BLaER1 treated with 17β-estradiol and CSF1 and Interleukin-3, amounts not matched to agents 10 nM and 100 nM (cell line): ENCODE data around the gene UBL4A.

Experiments used
- H3K27ac ChIP-seq, 11 experiments: shearing (Covaris generic); formaldehyde crosslinking; 2 replicates each; pipeline ENCODE4 v1.8.1; 2022
- H3K27me3 ChIP-seq, 11 experiments: shearing (Covaris generic); formaldehyde crosslinking; 2 replicates each; pipeline ENCODE4 v1.8.1; 2022
- H3K36me3 ChIP-seq, 11 experiments: shearing (Covaris generic); formaldehyde crosslinking; 2 replicates each; pipeline ENCODE4 v1.8.1; 2022
- H3K4me1 ChIP-seq, 10 experiments: shearing (Covaris generic); formaldehyde crosslinking; 2 replicates each; pipeline ENCODE4 v1.8.1; 2022
- H3K4me2 ChIP-seq, 11 experiments: shearing (Covaris generic); formaldehyde crosslinking; 2 replicates each; pipeline ENCODE4 v1.8.1; 2022
- H3K4me3 ChIP-seq, 10 experiments: shearing (Covaris generic); formaldehyde crosslinking; 2 replicates each; pipeline ENCODE4 v1.8.1; 2022
- H3K9ac ChIP-seq, 11 experiments: shearing (Covaris generic); formaldehyde crosslinking; 2 replicates each; pipeline ENCODE4 v1.8.1; 2022
- H3K9me3 ChIP-seq, 11 experiments: shearing (Covaris generic); formaldehyde crosslinking; replicated peaks in 1 of 11; 2 replicates each; pipeline ENCODE4 v1.8.1; 2022
- H4K20me1 ChIP-seq, 11 experiments: shearing (Covaris generic); formaldehyde crosslinking; 2 replicates each; pipeline ENCODE4 v1.8.1; 2022
- Cebpa-rat ChIP-seq, 11 experiments: shearing (Covaris generic); IDR thresholded peaks; 2 replicates each; pipeline ENCODE4 v1.8.1; 2022

Gene UBL4A

DNA sequence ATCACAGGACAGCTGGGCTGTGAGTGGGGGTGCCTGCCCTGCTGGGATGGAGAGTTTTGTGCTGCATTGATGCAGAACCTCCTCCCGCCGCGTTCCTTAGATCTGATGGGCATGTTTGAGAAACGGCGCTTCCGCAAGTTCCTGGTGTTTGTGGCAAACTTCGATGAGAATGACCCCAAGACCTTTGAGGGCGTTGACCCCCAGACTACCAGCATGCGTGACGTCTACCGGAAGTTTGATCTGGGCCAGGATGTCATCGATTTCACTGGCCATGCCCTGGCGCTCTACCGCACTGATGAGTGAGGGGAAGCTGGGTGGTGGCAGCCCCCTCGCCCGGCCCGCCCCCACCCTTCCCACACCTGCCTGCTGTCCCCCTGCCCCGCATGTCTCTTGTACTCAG is 46.6 kb downstream of the UBL4A start:
- H3K4me2 ChIP-seq: no peak overlapping the region
- peaks cover 0 to 44% (median 16%) of the 10 kb centered on the region in 11 experiments; a peak in 15 of 22 replicates for H3K27me3 ChIP-seq
- H3K4me3 ChIP-seq: no peak overlapping the region
- peaks cover 0 to 33% (median 12%) of the 10 kb centered on the region in 11 experiments; a peak in 12 of 22 replicates for H3K9me3 ChIP-seq
- no peak overlapping the region for H3K9ac ChIP-seq
- peaks cover 0 to 69% (median 43%) of the 10 kb centered on the region in 11 experiments; a peak in 19 of 22 replicates for H4K20me1 ChIP-seq
- peaks cover 19 to 36% (median 28%) of the 10 kb centered on the region in 10 experiments; a peak in 18 of 20 replicates for H3K4me1 ChIP-seq
- H3K27ac ChIP-seq: no peak overlapping the region
- no peak for TF ChIP-seq Cebpa-rat (IDR thresholded peaks at IDR 0.05)
- H3K36me3 ChIP-seq: peaks cover 14 to 54% (median 33%) of the 10 kb centered on the region in 11 experiments; a peak in 18 of 22 replicates

DNA sequence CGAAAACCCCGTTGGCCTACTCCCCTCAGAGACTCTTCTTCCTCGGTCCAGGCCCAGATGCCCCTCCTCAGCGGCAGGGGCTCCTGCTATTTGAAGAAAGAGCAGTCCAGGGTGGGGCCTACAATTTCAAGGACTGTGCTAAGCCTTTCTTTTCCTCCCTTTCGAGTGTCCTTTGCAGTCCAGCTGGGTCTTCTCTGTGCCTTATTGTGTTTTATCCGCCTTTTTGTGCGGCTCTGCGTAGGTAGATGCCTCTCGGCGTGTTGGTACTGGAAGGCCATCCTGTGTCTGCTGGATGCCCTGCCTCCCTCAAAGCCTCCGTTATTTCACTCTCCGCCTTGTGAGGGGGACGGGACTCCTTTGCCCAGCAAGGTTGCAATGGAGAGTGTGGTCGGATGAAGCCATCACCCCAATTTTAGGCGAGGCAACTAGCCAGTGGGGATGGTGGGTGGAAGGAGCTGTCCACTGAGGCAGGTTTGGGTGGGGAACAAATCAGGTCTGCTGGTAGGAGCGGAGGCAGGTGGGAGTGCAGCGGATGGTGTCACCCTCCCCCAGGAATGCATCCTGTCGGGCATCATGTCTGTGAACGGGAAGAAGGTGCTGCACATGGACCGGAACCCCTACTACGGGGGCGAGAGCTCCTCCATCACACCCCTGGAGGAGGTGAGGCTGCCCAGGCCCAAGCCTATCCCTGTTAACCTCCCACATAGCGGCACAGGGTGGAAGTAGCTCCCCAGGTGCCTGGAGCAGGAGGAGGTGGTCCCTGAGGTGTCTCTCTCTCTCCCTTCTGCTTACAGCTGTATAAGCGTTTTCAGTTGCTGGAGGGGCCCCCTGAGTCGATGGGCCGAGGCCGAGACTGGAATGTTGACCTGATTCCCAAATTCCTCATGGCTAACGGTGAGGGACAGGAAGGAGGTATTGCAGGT is 48.2 kb downstream of the UBL4A start:
- peaks cover 0 to 30% (median 12%) of the 10 kb centered on the region in 11 experiments; a peak in 12 of 22 replicates for H3K9me3 ChIP-seq
- H3K27ac ChIP-seq: peak overlapping the region in 7 of 11 experiments; percentile 22 to 89 (median 55); a peak in 12 of 22 replicates
- peaks cover 22 to 70% (median 48%) of the 10 kb centered on the region in 11 experiments; a peak in 20 of 22 replicates for H3K36me3 ChIP-seq
- H3K4me3 ChIP-seq: peak overlapping the region; percentile 66 to 83 (median 77)
- peak overlapping the region; percentile 79 to 90 (median 86) for H3K4me2 ChIP-seq
- peak overlapping the region; percentile 73 to 89 (median 82) for H3K9ac ChIP-seq
- TF ChIP-seq Cebpa-rat (IDR thresholded peaks at IDR 0.05): no peak
- peaks cover 13 to 29% (median 20%) of the 10 kb centered on the region in 10 experiments; a peak in 18 of 20 replicates for H3K4me1 ChIP-seq
- peaks cover 3 to 51% (median 23%) of the 10 kb centered on the region in 11 experiments; a peak in 16 of 22 replicates for H3K27me3 ChIP-seq
- peaks cover 5 to 79% (median 49%) of the 10 kb centered on the region in 11 experiments; a peak in 20 of 22 replicates for H4K20me1 ChIP-seq

DNA sequence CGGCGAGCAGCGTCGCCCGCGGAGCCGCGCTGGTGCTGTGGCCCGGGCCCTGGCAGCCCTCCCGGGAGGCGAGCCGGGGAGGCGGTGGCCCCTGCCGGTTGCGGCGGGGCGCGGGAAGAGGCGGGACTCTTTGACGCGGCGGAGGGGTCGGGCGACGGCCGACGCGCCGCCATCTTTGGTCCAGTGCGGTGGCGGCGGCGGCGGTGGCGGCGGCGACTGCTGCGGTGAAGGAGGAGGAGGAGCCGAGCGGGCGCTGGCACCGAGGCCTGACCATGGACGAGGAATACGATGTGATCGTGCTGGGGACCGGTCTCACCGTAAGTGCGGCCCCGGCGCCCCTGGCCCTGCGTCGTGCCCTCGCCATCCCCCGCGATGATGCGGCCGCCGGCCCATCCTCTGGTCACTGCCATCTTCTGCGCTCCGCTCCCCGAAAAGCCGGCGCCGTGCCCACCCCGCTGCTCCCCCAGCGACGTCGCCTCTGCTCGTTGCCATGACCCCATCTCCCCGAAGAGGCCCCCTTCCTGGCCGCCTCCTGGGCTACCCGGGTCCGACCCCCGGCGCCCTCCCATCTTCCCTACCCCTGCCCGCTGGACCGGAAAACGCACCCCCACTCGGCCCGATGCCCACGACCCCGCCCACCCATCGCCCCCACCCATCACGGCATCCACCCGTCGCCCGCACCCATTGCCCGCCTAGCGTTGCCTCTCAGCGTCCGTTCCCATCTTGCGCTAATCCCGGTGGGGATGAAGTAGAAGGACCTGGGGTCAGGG is 49.2 kb downstream of the UBL4A start, which contains the start of gene GDI1:
GDI1 (plus strand) TSS at position 172 of the 770 bp plus-strand sequence; CDS start at position 273, 101 bp downstream.
- peaks cover 13 to 40% (median 22%) of the 10 kb centered on the region in 10 experiments; a peak in 19 of 20 replicates for H3K4me1 ChIP-seq
- peak within 1 kb of the TSS; percentile 79 to 89 (median 84) for H3K9ac ChIP-seq
- peak within 1 kb of the TSS; percentile 66 to 83 (median 77) for H3K4me3 ChIP-seq
- peaks cover 0 to 29% (median 12%) of the 10 kb centered on the region in 11 experiments; a peak in 12 of 22 replicates for H3K9me3 ChIP-seq
- H3K27ac ChIP-seq: peak within 1 kb of the TSS; percentile 73 to 90 (median 86); a peak in 21 of 22 replicates
- peaks cover 3 to 51% (median 33%) of the 10 kb centered on the region in 11 experiments; a peak in 16 of 22 replicates for H3K27me3 ChIP-seq
- no peak for TF ChIP-seq Cebpa-rat (IDR thresholded peaks at IDR 0.05)
- peaks cover 5 to 81% (median 52%) of the 10 kb centered on the region in 11 experiments; a peak in 20 of 22 replicates for H4K20me1 ChIP-seq
- peak within 1 kb of the TSS; percentile 79 to 90 (median 86) for H3K4me2 ChIP-seq
- peaks cover 20 to 74% (median 56%) of the 10 kb centered on the region in 11 experiments; a peak in 21 of 22 replicates for H3K36me3 ChIP-seq

- peak overlapping the region; percentile 51 to 83 (median 70) for H3K4me2 ChIP-seq
- peaks cover 0 to 29% (median 12%) of the 10 kb centered on the region in 11 experiments; a peak in 12 of 22 replicates for H3K9me3 ChIP-seq
- H3K27ac ChIP-seq: peak overlapping the region; percentile 73 to 90 (median 86); a peak in 21 of 22 replicates
- peaks cover 13 to 47% (median 27%) of the 10 kb centered on the region in 10 experiments; a peak in 19 of 20 replicates for H3K4me1 ChIP-seq
- peaks cover 3 to 50% (median 31%) of the 10 kb centered on the region in 11 experiments; a peak in 16 of 22 replicates for H3K27me3 ChIP-seq
- H3K36me3 ChIP-seq: peaks cover 22 to 73% (median 54%) of the 10 kb centered on the region in 11 experiments; a peak in 21 of 22 replicates
- TF ChIP-seq Cebpa-rat (IDR thresholded peaks at IDR 0.05): no peak
- peaks cover 5 to 81% (median 52%) of the 10 kb centered on the region in 11 experiments; a peak in 20 of 22 replicates for H4K20me1 ChIP-seq
- peak overlapping the region; percentile 79 to 89 (median 84) for H3K9ac ChIP-seq
- peak overlapping the region; percentile 66 to 83 (median 77) for H3K4me3 ChIP-seq
Measured at GRCh38 chrX:154436374-154436982, 49.9 kb downstream of the UBL4A start.

- peaks cover 0 to 25% (median 12%) of the 10 kb centered on the region in 11 experiments; a peak in 12 of 22 replicates for H3K9me3 ChIP-seq
- no peak for TF ChIP-seq Cebpa-rat (IDR thresholded peaks at IDR 0.05)
- H3K4me1 ChIP-seq: peaks cover 23 to 54% (median 39%) of the 10 kb centered on the region in 10 experiments
- peaks cover 5 to 77% (median 46%) of the 10 kb centered on the region in 11 experiments; a peak in 19 of 22 replicates for H4K20me1 ChIP-seq
- H3K4me2 ChIP-seq: no peak overlapping the region
- H3K27ac ChIP-seq: no peak overlapping the region
- peaks cover 3 to 55% (median 31%) of the 10 kb centered on the region in 11 experiments; a peak in 16 of 22 replicates for H3K27me3 ChIP-seq
- no peak overlapping the region for H3K4me3 ChIP-seq
- no peak overlapping the region for H3K9ac ChIP-seq
- H3K36me3 ChIP-seq: peaks cover 15 to 63% (median 47%) of the 10 kb centered on the region in 11 experiments; a peak in 21 of 22 replicates
Measured at GRCh38 chrX:154435171-154435733, 51.2 kb downstream of the UBL4A start.

DNA sequence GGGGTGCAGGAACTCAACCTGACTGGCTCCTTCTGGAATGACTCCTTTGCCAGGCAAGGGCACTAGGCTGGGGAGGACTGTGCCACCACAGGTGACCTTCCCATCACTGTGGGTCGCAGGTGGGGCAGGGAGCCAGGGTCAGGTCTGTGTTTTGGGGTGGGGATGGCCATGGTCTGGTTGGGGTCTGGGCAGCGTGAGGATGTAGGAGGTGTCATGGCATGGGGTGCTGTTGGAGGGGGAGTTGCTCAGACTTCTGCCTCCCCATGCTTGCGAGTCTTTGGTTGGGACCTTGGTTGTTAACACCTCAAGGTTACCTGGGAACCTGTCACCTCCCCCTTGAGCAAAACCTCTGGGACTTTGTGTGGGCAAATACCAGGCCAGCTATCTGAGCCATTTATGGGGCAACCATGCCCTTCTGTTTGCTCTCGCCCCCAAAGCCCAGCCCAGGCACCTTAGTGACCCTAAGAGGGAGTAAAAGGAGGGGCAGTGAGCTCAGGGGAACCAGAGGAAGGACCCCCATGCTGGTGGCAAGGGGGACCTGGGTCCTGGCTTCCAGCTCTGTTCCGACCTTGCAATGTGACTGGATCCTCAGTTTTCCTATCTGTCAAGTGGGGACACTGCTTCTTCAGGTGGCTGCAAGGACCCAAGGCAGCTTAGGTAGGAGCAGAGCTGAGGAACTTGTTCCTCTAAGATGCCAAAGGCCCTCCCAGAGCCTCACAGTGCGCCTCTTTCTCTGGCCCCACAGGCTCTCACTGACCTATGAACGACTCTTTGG is 51.8 kb downstream of the UBL4A start:
- Histone ChIP-seq H3K4me1 (peaks cover 27 to 61% (median 46%) of the 10 kb centered on the region in 10 experiments), H3K27me3 (peaks cover 3 to 55% (median 31%) of the 10 kb centered on the region in 11 experiments; a peak in 16 of 22 replicates), H4K20me1 (peaks cover 5 to 71% (median 41%) of the 10 kb centered on the region in 11 experiments; a peak in 19 of 22 replicates), H3K9ac (no peak overlapping the region), H3K36me3 (peaks cover 13 to 56% (median 46%) of the 10 kb centered on the region in 11 experiments; a peak in 21 of 22 replicates), H3K4me2 (peak overlapping the region in 1 of 11 experiments; percentile 7; a peak in 1 of 22 replicates), H3K4me3 (no peak overlapping the region), H3K9me3 (peaks cover 0 to 25% (median 12%) of the 10 kb centered on the region in 11 experiments; a peak in 12 of 22 replicates), H3K27ac (no peak overlapping the region)
- no peak for TF ChIP-seq Cebpa-rat (IDR thresholded peaks at IDR 0.05)
